Measurements from ENCODE around the gene HSPH1.

Gene HSPH1

GRCh38 chr13:31093145-31093885 lies 68.4 kb downstream of the HSPH1 start:
- no peak for DNase-seq

GRCh38 chr13:31092646-31093045 lies 69.1 kb downstream of the HSPH1 start:
- DNase-seq = no peak

- no peak for DNase-seq
Observed at GRCh38 chr13:31090961-31091624, 70.6 kb downstream of the HSPH1 start.

GRCh38 chr13:31090096-31090495 lies 71.6 kb downstream of the HSPH1 start:
- no peak for DNase-seq

- DNase-seq = no peak
Observed at GRCh38 chr13:31089649-31090048, 72.1 kb downstream of the HSPH1 start.

- DNase-seq = no peak
Observed at GRCh38 chr13:31088826-31089420, 72.8 kb downstream of the HSPH1 start.

All from NCI-H1417 treated with DMSO at 0.1 percent for 48 hours (cell line).